ENCODE measurements around the gene PLS1. TPM values are rescaled to one million over a fixed set of nuclear protein-coding genes. Genes with fewer than 3 reads are reported as not detected.

Gene PLS1
- total RNA-seq, 1 experiment from 2014 or later = 24.8 TPM

GRCh38 chr3:142641504-142641903 is 45.3 kb downstream of the PLS1 start:
- DNase-seq (ENCODE audit: low read depth) = no peak

GRCh38 chr3:142642956-142643355 is 46.8 kb downstream of the PLS1 start:
- DNase-seq (ENCODE audit: low read depth) = no peak

DNA sequence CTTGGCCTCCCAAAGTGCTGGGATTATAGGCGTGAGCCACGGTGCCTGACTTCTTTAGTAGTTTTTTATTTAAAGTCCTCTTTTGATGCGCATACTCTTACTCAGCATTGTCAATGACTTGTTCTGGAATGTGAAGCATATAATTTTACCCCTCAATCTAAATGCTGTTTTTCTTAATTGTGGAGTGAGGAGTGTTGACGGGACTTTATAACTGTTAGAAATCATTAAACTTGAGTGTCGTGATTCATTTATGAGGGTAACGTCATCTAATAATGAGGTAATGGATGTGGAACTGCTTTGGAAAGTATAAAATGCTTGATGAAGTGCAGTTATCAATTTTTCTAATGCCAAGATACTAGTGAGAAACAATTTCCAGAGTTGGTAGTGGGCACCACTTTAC is 48.3 kb downstream of the PLS1 start:
- DNase-seq (ENCODE audit: low read depth) = no peak

- peak; percentile 98 for DNase-seq (ENCODE audit: low read depth)
These were observed 49.1 kb downstream of the PLS1 start for GRCh38 chr3:142645236-142645793.

DNA sequence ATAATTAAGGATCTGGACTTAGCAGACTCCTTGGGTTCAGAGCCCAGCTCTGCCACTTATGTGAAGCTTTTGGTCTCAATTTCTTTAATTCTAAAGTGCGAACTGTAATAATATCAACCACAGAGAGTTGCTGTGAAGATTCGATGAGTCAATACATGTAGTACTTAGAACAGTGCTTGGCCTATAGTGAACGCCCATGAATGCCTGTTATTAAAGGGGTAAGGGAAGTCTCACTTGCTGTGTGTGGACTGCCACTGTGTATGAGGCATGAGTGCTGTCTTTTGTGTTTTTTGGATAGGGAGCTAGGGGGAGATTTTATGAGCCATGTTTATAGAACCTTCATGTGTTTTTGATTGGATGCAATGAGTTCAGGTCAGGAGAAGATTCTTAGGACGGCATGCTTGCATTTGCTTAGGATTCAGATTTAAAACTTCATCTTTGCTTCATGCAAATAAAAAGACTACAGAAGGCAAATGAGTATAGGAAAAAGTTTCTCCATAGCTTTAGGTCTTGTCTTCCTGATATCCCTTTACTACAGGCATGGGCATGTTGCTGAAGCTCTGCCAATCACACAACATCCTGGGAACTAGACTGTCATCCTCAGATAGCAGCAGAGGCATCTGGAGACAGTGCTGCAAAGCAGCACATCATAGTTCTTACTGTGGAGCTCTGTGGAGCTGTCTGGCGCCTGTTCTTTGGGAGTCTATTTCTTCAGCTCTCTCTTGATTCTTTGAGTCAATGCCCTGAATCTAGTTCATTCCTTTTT is 50.0 kb downstream of the PLS1 start:
- DNase-seq (ENCODE audit: low read depth) = peak; percentile 63

DNA sequence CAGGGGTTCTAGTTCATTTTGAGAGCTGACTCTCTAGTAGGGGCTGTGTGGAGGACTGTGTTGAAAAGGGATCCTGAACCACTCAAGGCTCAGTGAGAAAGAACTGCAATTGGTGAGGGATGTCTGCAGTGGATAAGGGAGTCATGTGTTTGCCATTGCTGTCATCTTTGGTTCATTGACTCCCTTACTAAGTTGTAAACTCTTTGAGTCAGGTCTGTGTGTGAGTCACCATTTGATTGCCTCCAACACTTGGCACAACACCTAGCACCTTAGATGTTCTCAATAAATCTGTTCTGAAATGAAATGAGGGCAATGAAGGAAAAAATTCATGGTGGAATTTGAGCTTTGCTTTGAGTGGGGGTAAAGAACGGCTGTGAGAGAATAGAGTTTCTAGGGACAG is 51.7 kb downstream of the PLS1 start:
- peak; percentile 83 for DNase-seq (ENCODE audit: low read depth)

GRCh38 chr3:142648950-142649349 is 52.8 kb downstream of the PLS1 start:
- DNase-seq (ENCODE audit: low read depth) = no peak

DNA sequence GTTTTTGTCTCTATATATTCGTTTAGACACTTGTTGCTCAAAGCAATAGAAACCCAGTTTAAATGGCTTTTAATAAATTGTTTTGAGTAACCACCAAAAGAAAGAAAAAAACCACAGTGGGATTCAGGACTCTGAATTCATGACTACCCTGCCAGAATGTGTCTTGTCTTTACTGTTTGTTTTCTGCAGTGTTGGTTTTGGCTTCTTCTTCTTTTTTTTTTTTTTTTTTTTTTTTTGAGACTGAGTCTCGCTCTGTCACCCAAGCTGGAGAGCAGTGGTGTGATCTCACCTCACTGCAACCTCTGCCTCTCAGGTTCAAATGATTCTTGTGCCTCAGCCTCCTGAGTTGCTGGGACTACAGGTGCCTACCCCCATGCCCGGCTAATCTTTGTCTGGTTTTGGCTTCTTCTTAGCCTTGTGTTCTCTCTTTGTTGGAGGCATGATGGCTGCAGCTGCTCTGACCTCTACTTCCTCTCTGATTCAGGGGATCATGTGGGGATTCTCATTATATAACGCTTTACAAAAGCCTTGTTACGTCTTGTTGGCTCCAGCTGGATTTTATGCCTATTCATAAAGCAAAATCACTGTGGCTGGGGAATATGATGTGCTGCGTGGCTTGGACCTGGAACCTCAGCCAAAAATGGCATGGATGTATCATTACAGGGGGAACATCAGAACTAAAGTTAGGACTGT is 54.0 kb downstream of the PLS1 start:
- peak; percentile 37 for DNase-seq (ENCODE audit: low read depth)

- DNase-seq (ENCODE audit: low read depth) = peak; percentile 51
These were observed 55.5 kb downstream of the PLS1 start for GRCh38 chr3:142651711-142652110.

GRCh38 chr3:142652826-142653292 is 56.7 kb downstream of the PLS1 start:
- DNase-seq (ENCODE audit: low read depth) = no peak

GRCh38 chr3:142656575-142656974 is 60.4 kb downstream of the PLS1 start:
- DNase-seq (ENCODE audit: low read depth) = no peak

- no peak for DNase-seq (ENCODE audit: low read depth)
These were observed 60.8 kb downstream of the PLS1 start for GRCh38 chr3:142657033-142657432.

DNA sequence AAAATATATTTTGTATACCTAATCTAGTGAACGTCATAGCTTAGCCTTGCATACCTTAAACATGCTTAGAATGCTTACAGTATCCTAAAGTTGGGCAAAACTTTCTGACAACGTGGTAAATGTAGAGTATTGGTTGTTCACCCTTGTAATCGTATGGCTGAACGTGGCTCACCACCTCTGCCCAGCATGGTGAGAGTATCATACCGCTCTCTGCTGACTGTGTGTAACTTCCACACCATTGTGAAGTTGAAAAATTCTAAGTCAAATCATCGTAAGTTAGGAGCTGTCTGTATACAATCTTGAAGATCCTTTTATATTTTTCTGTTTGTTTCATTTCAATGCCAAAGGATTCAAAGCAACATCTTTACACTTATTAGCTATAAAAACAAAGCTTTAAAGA is 64.2 kb downstream of the PLS1 start:
- no peak for DNase-seq (ENCODE audit: low read depth)

- DNase-seq (ENCODE audit: low read depth) = no peak
These were observed 64.7 kb downstream of the PLS1 start for GRCh38 chr3:142660893-142661292.

- DNase-seq (ENCODE audit: low read depth) = no peak
These were observed 67.7 kb downstream of the PLS1 start for GRCh38 chr3:142663865-142664264.

DNA sequence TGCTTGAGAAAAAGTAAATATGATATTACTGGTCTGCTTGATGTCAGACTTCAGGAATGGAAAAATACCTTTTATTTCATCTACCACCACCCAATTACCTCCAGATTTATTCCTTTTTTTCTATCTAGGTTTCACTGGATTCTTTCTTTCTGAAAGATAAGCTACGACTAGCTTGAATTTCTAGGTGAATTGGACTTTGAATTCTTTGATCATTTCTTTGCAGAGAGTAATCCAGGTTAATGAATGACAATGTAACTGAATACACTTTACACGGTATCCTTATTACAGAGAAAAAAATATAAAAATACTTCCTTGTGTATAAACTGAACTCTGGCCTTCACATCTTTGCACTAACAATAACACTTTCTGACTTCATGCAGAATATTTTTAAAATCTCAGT is 68.1 kb downstream of the PLS1 start:
- no peak for DNase-seq (ENCODE audit: low read depth)

DNA sequence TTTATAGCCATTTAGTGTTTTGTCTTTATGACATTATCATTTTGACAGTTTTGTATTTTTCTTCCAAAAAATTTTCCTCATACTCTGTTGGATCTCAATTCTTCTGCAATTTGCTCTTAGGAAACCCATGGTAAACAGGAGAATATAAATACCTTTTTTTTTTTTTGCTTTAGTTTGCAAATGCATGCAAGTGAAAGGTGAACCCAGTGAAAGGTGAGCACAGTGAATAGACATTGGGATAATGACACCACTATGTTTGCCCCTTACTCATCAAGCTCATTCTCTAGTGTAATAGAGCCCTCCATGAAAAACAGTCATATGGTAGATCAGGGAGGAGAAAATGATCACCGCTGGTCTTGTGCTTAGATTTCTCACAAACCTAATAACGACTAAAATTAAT is 68.6 kb downstream of the PLS1 start:
- DNase-seq (ENCODE audit: low read depth) = no peak

DNA sequence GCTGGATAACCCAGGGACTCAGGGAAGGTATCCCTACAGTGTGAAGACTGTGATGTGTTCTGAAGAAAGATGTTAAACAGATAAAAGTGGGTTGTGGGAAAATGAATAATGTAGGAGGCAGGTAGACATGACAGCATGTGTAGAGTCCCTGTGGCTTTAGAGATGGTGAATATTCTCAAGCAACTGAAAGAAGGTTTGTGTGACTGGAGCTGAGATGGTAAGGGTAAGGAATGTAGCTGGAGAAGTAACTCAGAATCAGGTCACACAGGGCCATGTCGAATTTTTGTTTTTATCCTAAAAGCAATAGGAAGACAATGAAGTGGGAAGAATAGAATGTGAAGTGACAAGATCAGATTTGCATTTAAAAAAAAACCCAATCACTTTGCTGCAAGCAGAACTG is 73.9 kb downstream of the PLS1 start:
- no peak for DNase-seq (ENCODE audit: low read depth)

DNA sequence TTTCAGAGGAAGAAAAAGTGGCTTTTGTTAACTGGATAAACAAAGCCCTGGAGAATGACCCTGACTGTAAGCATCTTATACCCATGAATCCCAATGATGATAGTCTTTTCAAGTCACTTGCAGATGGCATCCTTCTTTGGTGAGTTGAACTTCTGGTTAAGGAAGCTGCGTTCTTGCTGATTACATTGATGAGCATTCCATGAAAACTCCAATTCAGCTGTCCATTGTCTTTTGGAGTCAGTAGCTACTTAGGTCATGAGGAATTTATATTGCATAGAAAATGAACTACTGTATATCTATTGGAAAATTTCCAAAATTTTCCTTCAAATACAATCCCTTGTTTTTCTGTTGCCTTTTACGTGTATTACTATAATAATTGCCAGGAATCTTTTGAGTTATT is 80.0 kb downstream of the PLS1 start:
- DNase-seq (ENCODE audit: low read depth) = no peak

GRCh38 chr3:142680710-142681109 is 84.5 kb downstream of the PLS1 start:
- peak; percentile 24 for DNase-seq (ENCODE audit: low read depth)

GRCh38 chr3:142690613-142691012 is 94.4 kb downstream of the PLS1 start:
- no peak for DNase-seq (ENCODE audit: low read depth)

GRCh38 chr3:142691527-142691926 is 95.3 kb downstream of the PLS1 start:
- no peak for DNase-seq (ENCODE audit: low read depth)

All from HT1080 (cell line).